ENCODE measurements around the gene IL21R.
"Not testable (repeated sequence)": the region's sequence is repeated elsewhere in the genome, so short reads cannot be mapped to it uniquely, and the experiment has no call there.

Gene IL21R

DNA sequence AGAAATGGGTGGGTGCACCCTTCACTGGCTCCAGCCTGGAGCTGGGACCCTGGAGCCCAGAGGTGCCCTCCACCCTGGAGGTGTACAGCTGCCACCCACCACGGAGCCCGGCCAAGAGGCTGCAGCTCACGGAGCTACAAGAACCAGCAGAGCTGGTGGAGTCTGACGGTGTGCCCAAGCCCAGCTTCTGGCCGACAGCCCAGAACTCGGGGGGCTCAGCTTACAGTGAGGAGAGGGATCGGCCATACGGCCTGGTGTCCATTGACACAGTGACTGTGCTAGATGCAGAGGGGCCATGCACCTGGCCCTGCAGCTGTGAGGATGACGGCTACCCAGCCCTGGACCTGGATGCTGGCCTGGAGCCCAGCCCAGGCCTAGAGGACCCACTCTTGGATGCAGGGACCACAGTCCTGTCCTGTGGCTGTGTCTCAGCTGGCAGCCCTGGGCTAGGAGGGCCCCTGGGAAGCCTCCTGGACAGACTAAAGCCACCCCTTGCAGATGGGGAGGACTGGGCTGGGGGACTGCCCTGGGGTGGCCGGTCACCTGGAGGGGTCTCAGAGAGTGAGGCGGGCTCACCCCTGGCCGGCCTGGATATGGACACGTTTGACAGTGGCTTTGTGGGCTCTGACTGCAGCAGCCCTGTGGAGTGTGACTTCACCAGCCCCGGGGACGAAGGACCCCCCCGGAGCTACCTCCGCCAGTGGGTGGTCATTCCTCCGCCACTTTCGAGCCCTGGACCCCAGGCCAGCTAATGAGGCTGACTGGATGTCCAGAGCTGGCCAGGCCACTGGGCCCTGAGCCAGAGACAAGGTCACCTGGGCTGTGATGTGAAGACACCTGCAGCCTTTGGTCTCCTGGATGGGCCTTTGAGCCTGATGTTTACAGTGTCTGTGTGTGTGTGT, 46.8 kb downstream of the IL21R start:
- no peak for DNase-seq

DNA sequence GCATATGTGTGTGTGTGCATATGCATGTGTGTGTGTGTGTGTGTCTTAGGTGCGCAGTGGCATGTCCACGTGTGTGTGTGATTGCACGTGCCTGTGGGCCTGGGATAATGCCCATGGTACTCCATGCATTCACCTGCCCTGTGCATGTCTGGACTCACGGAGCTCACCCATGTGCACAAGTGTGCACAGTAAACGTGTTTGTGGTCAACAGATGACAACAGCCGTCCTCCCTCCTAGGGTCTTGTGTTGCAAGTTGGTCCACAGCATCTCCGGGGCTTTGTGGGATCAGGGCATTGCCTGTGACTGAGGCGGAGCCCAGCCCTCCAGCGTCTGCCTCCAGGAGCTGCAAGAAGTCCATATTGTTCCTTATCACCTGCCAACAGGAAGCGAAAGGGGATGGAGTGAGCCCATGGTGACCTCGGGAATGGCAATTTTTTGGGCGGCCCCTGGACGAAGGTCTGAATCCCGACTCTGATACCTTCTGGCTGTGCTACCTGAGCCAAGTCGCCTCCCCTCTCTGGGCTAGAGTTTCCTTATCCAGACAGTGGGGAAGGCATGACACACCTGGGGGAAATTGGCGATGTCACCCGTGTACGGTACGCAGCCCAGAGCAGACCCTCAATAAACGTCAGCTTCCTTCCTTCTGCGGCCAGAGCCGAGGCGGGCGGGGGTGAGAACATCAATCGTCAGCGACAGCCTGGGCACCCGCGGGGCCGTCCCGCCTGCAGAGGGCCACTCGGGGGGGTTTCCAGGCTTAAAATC, 47.6 kb downstream of the IL21R start:
- DNase-seq: no peak

DNA sequence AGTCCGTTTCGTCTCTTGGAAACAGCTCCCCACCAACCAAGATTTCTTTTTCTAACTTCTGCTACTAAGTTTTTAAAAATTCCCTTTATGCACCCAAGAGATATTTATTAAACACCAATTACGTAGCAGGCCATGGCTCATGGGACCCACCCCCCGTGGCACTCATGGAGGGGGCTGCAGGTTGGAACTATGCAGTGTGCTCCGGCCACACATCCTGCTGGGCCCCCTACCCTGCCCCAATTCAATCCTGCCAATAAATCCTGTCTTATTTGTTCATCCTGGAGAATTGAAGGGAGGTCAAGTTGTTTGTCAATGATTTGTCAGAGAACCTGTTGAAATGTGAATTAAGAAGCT, 48.2 kb downstream of the IL21R start:
- no peak for DNase-seq

DNA sequence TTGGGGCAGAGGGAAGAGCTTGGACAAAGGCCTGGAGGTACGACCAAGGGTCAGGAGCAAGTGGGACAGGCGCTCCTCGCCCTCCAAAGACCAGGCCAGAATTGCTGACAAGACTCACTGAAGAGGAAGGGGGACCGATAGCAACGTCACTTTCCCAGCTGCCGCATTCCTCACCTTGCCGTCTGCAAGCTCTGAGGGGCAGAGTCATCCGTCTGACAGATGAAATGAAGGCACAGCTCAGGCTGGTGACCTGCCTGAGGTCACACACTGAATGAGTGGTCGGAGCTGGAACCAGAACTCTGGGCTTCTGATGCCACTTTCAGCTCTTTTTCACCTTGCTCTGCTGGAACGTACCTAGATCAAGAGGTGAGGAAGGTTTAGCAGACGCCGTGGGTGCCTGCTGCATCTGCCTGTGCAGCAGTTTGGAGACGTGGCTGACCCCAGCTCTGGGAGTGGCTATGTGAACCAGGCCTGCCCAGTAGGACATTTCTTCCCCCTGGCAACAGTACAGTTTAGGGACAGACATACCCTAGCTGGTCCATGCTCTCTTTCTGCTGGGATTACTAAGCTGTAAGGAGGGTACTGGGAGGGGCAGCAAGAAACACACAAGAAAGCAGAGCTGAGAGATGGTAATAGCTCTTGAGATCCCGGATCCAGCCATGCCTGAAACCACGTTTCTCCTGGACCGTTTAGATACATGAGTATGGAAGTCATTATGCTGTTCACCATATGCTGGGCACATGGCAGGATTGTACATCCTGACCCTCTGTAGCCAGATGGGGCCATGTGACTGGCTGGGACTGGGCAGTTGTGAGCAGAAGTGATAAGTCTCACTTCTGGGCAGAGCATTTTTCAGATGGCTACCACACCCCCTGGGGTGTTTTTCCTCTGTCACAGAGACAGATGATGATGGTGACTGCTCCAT, 50.9 kb downstream of the IL21R start:
- no peak for DNase-seq

DNA sequence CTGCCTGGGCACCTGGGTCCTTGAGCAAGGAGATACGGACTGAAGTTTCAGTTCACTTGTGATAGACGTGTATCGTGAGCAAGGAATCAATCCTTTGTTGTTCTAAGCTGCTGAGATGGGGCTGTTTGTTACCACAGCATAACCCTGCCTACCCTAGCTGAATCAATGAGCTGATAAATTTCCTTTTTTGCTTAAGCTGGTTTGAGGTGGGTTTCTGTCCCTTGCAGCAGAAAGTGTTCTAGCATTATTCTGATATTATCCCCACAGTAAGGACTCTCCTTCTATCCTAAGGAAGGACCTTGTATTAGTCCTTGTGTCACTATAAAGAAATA, 51.5 kb downstream of the IL21R start:
- DNase-seq: no peak

DNA sequence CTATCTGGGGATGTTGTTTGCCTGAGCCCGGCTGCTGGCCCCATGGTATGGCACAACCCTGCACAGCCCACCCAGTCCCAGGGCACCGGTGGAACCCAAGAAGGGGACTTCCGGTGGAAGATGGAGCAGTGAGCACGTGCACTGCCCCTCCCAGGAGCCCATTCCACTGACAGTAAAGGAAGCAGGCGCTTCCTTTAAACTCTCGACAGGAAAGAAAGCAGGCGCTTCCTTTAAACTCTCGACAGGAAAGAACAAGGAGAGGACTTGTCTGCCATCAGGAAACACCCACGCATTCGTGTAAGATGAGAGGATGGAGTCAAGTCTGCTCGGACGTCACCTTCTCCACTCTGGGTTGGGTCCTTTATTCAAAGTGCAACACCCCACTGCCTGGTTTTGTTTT, 53.7 kb downstream of the IL21R start:
- DNase-seq: no peak

DNA sequence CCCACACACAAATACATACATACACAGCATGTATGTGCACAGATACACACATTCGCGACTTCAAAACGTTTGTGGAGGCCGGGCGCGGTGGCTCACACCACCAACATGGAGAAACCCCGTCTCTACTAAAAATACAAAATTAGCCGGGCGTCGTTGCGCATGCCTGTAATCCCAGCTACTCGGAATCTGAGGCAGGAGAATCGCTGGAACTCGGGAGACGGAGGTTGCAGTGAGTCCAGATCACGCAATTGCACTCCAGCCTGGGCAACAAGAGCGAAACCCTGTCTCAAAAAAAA, 55.6 kb downstream of the IL21R start:
- not testable (repeated sequence) for DNase-seq

DNA sequence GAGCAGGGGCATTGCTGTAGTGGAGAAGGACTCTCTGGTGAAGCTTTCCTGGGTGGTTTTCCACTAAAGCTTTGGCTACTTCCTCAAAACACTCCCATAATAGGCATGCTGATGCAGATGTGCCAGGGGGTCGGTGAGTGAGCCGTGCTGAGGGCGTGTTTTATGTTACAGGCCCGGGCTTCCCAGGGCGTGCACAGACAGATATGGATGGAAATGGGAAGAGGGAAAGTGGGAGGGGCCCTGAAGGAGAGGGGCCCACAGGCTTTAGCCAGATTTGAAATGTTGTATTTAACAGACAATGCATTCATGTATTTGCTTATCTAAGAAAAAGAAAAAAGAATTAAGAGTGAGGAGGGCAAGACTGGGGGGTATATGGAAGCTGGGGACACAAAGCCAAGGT, 56.3 kb downstream of the IL21R start:
- DNase-seq: no peak

DNA sequence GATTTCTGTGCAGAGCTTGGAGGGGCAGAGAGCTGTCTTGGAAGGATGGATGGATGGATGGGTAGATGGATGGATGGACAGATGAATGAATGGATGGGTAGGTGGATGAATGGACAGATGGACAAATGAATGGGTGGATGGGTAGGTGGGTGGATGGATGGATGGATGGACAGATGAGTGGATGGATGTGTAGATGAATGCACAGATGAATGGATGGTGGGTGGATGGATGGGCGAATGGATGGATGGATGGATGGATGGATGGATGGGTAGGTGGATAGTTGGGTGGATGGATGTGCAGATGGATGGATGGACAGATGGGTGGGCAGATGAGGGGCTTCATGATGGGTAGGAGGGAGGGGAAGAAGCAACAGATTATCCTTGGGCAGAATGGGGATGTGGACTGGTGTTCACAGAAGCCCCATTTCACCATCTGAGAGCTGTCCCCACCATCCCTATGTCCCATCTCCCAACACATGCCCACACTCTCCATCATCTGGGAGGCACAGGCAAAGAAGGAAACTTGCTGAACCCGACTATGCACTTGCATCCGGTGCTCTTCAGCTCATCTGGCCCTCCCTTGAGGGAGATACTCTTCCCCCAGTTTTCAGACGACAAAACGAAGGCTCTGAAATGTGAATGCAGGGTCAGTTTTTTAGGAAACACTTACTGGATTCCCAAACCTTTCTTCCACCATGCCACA, 57.2 kb downstream of the IL21R start:
- no peak for DNase-seq

DNA sequence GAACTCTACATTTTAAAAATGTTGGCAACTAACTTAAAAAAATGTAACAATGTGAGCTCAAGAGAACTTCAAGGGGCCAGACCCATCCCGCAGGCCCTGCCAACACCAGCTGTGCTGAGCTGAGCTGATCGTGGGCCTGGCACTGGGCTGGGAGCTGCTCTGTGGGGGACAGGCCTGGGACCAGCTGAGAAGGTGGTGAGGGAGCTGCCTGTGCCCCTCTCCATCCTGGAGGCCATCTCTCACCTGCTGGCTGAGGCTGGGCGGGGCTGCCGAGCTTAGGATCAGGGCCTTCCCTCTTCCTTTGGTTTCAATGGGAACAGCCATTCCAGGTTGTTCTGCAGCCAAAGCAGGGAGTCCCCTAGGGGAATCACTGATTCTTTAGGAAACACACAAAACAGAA, 58.2 kb downstream of the IL21R start:
- no peak for DNase-seq

DNA sequence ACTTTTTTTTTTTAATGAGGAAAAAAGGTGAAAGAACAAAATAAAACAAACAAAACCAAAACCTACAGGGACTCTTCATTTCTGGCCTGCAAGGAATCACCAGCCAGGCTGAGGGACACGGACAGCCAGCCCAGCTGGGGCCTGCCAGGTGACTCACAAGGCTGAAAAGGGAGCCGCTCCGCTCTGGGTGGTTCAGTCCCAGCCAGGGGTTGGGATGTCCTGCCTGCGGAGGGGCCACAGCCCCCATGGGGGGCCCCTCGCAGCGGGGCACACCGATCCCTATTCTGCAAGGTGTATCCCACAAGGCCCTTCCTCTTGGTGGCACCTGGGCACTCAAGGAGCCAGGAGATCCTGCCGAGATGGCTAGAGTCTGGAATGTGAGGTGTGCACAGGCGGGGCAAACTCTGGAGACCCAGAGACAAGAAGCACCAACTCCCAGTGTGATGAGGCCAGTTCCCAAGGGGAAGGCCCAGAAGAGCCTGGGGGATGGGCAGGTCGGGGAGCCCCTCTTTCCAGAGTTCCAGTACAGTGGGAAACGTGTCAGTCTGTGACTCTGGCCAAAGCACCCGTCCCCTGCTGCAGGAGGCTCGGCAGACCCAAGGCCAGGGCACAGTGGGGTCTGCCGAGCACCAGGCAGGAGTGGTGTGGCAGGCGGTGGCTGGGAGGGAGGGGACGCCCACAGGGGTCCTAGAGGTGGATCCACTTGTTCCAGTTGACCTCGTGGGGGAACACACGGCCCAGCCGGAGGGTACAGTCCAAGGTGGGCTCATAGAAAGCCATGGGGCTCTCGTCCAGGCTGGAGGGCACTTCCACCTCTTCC, 58.9 kb downstream of the IL21R start:
- no peak for DNase-seq

DNA sequence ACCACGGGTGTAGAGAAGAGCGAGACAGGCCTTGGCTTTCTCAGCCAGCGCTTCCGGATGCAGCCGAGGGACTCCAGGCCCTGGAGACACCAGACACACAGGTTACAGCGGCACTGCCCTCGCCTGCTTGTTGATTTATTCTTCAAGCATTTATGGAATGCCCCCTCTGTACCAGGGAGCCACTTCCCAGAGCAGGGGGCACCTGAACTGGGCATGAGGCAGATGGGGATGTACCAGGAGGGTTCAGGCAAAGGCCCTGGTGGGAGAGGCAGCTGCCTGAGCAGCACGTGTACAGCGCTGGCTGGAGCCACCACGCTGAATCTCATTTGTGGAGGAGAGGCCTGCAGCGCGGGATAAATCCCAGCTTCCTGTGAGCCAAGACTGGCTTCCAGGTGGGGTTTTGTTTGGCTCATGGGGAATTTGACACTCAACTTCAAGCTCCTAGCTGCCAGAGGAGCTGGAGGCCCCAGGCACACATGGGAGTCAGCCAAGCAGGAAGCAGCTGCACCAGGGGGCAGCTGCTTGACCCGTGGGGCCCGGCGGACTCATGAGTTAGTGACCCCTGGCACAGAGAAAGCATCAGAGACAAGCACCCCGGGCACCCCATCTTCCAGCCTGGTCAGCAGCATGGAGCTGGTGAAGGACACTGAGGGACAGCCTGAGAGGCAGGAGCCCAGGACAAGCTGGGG, 59.7 kb downstream of the IL21R start:
- DNase-seq: no peak

DNA sequence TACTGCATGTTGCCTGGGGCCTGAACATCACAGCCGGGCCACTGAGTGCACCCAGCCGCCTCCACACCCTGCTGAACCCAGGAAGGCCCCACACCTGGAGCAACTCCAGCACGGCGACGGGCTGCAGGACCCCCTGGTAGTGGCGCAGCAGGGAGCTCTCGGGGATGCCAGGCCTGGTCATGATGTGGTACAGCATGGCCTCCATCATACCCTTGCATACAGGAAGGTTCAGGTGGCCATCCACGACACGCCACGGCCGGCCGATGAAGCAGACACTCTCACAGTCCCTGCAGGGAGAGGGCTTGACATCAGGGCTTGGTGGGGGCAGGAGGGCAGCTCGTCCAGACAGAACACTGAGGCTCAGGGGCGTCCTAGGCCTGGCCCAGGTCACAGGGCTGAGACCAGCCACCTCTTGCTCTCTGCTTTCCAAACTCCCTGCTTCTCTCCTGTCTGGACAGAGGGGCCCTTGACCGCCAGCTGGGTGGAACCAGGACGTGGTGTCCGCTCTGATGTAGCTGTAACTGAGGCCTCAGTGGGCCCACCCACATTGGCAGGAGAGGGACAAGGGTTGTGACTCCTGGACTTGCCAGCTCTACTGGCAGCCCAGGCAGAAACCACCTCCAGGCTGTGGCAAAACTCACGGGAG, 60.3 kb downstream of the IL21R start:
- no peak for DNase-seq

DNA sequence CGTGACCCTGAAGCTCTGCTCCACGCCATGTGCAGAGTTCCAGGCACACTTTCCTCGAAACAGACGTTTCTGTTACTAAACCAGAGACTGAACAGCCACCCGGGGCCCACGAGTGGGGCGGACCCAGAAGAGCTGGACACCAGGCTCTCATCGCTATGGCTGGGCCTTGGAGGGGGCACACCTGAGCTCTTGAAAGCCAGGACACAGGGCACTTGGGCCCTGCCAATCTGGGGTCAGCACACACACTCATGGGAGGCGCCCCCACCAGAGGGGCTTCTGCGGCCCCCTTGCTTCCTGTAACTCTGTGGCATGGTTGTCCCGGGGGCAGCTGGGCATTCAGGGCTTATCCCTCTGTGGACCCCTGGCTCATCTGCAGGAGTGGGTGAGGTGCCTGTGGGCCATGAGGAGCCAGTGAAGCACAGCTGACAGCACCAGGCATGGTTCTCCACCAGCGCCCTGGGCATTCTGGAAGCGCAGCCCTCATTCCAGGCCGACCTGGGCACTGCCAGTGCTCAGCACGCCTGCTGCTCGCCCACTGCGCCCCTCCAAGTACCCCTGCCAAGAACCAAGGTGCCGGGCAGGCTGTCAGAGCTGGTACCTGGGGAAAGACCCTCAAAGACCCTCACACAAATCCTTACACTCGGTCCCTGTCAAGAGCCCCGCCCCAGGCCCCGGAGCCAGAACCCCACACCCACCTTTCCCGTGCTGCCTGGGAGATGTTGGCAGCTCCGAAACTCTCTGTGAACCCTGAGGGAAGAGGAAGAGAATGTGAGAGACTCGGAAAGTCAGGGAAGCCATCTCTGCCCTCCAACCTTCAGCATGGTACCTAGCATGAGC, 61.1 kb downstream of the IL21R start:
- DNase-seq: no peak

DNA sequence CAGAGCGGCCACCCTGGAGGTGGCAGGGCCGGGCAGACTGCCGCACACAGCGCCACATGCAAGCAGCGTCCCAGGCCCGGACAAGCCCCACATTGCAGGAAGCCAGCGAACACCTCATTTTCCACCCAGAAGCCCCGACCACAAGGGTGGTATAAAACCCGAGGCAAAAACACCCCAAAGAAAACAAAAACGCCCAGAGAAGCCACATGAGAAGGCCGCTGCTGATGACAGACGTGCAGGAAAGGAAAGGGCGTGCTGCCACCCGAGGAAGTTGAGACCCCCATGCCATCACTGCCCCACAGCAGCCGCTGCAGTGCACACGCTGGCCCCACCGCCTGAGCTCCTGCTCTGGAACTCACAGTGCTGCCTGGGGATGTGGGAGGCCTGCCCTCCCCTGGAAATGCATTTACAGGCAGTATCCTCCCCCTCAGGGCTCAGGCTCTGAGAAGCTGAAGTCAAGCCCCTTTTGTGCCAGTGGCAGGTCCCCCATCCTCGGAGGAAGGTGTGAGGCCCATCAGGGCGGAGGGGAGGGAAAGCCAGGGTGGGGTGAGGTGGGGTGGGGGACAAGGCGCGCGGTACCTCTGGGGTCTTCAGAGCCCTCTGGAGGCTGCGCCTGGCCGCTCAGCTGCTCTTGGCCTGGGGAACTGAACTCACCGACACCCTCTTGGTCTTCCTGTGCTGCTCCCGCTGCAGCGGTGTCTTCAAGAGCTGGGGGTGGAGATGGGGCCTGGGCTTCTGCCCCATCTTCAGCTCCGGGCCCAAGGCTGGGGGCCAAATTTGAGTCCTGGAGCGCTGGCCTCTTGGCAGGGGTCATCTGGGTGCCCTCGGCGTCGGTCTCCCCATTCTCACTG, 62.0 kb downstream of the IL21R start:
- DNase-seq: no peak

DNA sequence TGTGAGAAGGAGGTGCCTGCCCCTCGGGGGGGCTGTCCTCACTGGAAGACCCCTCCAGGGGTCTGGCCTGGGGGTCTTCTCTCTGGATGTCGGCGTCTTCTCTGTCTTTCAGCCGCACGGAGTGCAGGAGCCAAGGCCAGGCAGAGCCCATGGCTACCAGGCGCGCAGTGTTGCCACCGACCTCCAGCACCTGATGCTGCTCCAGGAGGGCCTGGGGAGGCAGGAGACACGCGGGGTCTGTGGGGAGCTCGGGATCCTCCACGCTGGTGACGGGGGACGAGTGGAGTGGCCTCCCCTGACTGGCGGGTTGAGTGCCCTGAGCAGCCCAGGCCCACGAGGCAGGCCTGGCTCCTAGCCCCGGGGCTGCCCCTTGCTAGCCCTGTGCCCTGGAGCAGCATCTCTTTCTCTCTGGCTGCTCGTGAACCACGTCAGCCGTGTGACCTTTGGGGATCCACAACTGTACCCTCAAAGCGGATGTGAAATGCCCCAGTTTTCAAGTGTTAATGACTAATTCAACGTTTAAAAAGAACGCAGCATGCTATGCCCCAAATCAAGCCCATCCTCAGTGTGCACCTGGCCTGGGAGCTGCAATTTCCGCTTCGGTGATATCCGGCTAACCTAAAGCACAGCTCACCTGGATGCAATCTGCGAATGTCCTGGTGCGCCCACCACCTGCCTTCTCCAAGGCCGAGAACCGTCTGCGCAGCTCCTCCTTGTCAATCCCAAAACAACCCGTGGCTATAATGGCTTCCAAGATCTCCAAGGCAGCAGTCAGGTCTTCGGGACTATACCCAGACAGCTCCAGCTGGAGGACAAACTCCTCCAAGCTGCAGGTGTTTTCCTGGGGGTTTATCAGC, 62.9 kb downstream of the IL21R start:
- DNase-seq: no peak

DNA sequence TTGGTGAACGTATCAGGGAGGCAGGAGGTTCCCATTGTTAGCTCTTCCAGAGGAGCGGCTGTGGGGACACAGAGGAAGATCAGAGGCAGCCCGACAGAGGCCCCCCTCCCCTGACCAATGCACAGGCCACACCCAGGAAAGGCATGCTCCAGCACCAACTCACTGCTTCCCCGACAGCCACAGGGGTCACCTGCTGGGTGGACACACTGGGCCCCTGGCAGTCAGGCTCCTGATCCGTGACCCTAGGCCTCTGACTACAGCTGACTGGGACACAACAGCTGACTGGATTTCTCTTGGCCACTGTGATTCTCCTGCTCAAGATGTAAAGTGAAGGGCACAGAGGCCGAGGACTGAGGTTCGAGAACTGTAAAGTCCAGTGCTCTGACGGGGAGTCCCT, 63.5 kb downstream of the IL21R start:
- DNase-seq: no peak

DNA sequence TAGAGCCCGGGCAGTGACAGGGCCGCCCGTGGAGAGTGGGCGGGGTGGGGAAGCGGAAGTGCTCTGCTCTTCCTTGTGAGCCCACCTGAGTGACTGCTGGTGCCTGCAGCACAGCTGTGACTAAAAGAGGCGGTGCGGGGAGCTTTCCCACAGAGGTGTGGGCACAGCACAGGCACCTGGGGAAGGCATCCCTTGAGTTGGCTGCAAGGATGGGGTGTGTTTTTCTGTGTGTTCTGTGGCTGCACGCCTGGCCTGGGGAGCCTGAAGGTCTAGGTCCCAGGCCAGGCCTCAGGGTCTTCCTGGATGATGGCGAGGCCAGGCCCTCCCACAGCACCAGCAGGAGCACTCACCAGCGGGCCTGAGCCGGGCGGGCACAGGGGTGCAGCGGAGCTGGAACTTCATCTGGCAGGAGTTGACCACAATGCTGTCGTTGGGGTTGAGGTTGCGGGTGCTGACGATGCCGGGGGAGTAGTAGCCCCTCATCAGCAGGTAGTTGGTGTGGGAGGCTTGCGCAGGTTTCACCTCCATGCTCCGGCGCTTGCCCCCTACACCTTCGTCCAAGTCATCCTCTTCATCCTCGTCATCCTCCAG, 67.1 kb downstream of the IL21R start:
- no peak for DNase-seq

All from NCI-H748 treated with DMSO at 0.1 percent for 48 hours (cell line).